ENCODE results near the gene CDO1. TPM values are rescaled to one million over a fixed set of nuclear protein-coding genes. Genes with fewer than 3 reads are reported as not detected.
A peak's percentile ranks its signal among the peaks of the same experiment; 100 is the strongest.

CDO1 gene
- 2.0 and 5.5 TPM in 2 replicates for total RNA-seq (2012; rRNA removed)

GRCh38 chr5:115816226-115817081 lies at the start of gene CDO1:
CDO1 (minus strand) TSS chr5:115816659; CDS start chr5:115816397, 262 bp downstream.
- Histone ChIP-seq H3K27me3 (ENCODE audit: control insufficient read depth, insufficient read depth, low read length) (peaks cover 36% of the 10 kb centered on the region), H3K4me1 (ENCODE audit: control insufficient read depth, insufficient read depth, low read length) (peaks cover 19% of the 10 kb centered on the region), H3K4me3 (ENCODE audit: low read length) (peak within 1 kb of the TSS; percentile 84), H3K4me2 (ENCODE audit: low read length) (peak within 1 kb of the TSS; percentile 99), H3K36me3 (ENCODE audit: insufficient read depth, low read length) (no peaks in the 10 kb centered on the region), H3K9me3 (replicated peaks; ENCODE audit: low read length) (no peaks in the 10 kb centered on the region), H3K9ac (ENCODE audit: low read depth, low read length) (peak within 1 kb of the TSS; percentile 83)

GRCh38 chr5:115859378-115859777 lies 42.9 kb upstream of the CDO1 start:
- H3K27me3 ChIP-seq (ENCODE audit: control insufficient read depth, insufficient read depth, low read length) = no peaks in the 10 kb centered on the region

GRCh38 chr5:115858396-115858795 lies 41.9 kb upstream of the CDO1 start:
- Histone ChIP-seq H3K4me1 (ENCODE audit: control insufficient read depth, insufficient read depth, low read length) (peaks cover 24% of the 10 kb centered on the region), H3K4me3 (ENCODE audit: low read length) (no peak overlapping the region), H3K27me3 (ENCODE audit: control insufficient read depth, insufficient read depth, low read length) (no peaks in the 10 kb centered on the region), H3K9ac (ENCODE audit: low read depth, low read length) (no peak overlapping the region), H3K4me2 (ENCODE audit: low read length) (no peak overlapping the region), H3K36me3 (ENCODE audit: insufficient read depth, low read length) (peaks cover 6% of the 10 kb centered on the region), H3K9me3 (replicated peaks; ENCODE audit: low read length) (no peaks in the 10 kb centered on the region)

More at GRCh38 chr5:115859378-115859777, 42.9 kb upstream of the CDO1 start:
- Histone ChIP-seq H3K4me3 (ENCODE audit: low read length) (no peak overlapping the region), H3K4me1 (ENCODE audit: control insufficient read depth, insufficient read depth, low read length) (peaks cover 24% of the 10 kb centered on the region), H3K4me2 (ENCODE audit: low read length) (no peak overlapping the region), H3K9ac (ENCODE audit: low read depth, low read length) (no peak overlapping the region), H3K36me3 (ENCODE audit: insufficient read depth, low read length) (no peaks in the 10 kb centered on the region), H3K9me3 (replicated peaks; ENCODE audit: low read length) (peaks cover 4% of the 10 kb centered on the region)

GRCh38 chr5:115857626-115858349 lies 41.3 kb upstream of the CDO1 start:
- Histone ChIP-seq H3K36me3 (ENCODE audit: insufficient read depth, low read length) (peaks cover 6% of the 10 kb centered on the region), H3K27me3 (ENCODE audit: control insufficient read depth, insufficient read depth, low read length) (no peaks in the 10 kb centered on the region), H3K4me1 (ENCODE audit: control insufficient read depth, insufficient read depth, low read length) (peaks cover 24% of the 10 kb centered on the region), H3K9ac (ENCODE audit: low read depth, low read length) (no peak overlapping the region), H3K9me3 (replicated peaks; ENCODE audit: low read length) (no peaks in the 10 kb centered on the region), H3K4me3 (ENCODE audit: low read length) (no peak overlapping the region), H3K4me2 (ENCODE audit: low read length) (peak overlapping the region; percentile 19)

GRCh38 chr5:115857057-115857479 lies 40.6 kb upstream of the CDO1 start:
- peaks cover 6% of the 10 kb centered on the region for H3K36me3 ChIP-seq (ENCODE audit: insufficient read depth, low read length)
- no peaks in the 10 kb centered on the region for H3K27me3 ChIP-seq (ENCODE audit: control insufficient read depth, insufficient read depth, low read length)
- H3K4me1 ChIP-seq (ENCODE audit: control insufficient read depth, insufficient read depth, low read length) = peaks cover 24% of the 10 kb centered on the region
- no peak overlapping the region for H3K9ac ChIP-seq (ENCODE audit: low read depth, low read length)
- no peaks in the 10 kb centered on the region for H3K9me3 ChIP-seq (replicated peaks; ENCODE audit: low read length)
- no peak overlapping the region for H3K4me3 ChIP-seq (ENCODE audit: low read length)
- peak overlapping the region; percentile 19 for H3K4me2 ChIP-seq (ENCODE audit: low read length)

- Histone ChIP-seq H3K4me3 (ENCODE audit: low read length) (no peak overlapping the region), H3K4me1 (ENCODE audit: control insufficient read depth, insufficient read depth, low read length) (peaks cover 24% of the 10 kb centered on the region), H3K36me3 (ENCODE audit: insufficient read depth, low read length) (peaks cover 6% of the 10 kb centered on the region), H3K4me2 (ENCODE audit: low read length) (no peak overlapping the region), H3K9ac (ENCODE audit: low read depth, low read length) (no peak overlapping the region), H3K27me3 (ENCODE audit: control insufficient read depth, insufficient read depth, low read length) (no peaks in the 10 kb centered on the region), H3K9me3 (replicated peaks; ENCODE audit: low read length) (no peaks in the 10 kb centered on the region)
These were observed 39.5 kb upstream of the CDO1 start for GRCh38 chr5:115855959-115856358.

GRCh38 chr5:115854139-115854538 lies 37.7 kb upstream of the CDO1 start:
- peaks cover 18% of the 10 kb centered on the region for H3K4me1 ChIP-seq (ENCODE audit: control insufficient read depth, insufficient read depth, low read length)
- no peak overlapping the region for H3K4me3 ChIP-seq (ENCODE audit: low read length)
- H3K27me3 ChIP-seq (ENCODE audit: control insufficient read depth, insufficient read depth, low read length) = no peaks in the 10 kb centered on the region
- H3K36me3 ChIP-seq (ENCODE audit: insufficient read depth, low read length) = peaks cover 6% of the 10 kb centered on the region
- no peak overlapping the region for H3K9ac ChIP-seq (ENCODE audit: low read depth, low read length)
- H3K4me2 ChIP-seq (ENCODE audit: low read length) = no peak overlapping the region
- H3K9me3 ChIP-seq (replicated peaks; ENCODE audit: low read length) = no peaks in the 10 kb centered on the region

GRCh38 chr5:115850744-115851416 lies 34.4 kb upstream of the CDO1 start:
- Histone ChIP-seq H3K36me3 (ENCODE audit: insufficient read depth, low read length) (peaks cover 6% of the 10 kb centered on the region), H3K4me3 (ENCODE audit: low read length) (no peak overlapping the region)

GRCh38 chr5:115849258-115849798 lies 32.9 kb upstream of the CDO1 start:
- Histone ChIP-seq H3K9ac (ENCODE audit: low read depth, low read length) (no peak overlapping the region), H3K9me3 (replicated peaks; ENCODE audit: low read length) (no peaks in the 10 kb centered on the region), H3K4me3 (ENCODE audit: low read length) (no peak overlapping the region), H3K4me1 (ENCODE audit: control insufficient read depth, insufficient read depth, low read length) (no peaks in the 10 kb centered on the region), H3K27me3 (ENCODE audit: control insufficient read depth, insufficient read depth, low read length) (no peaks in the 10 kb centered on the region), H3K4me2 (ENCODE audit: low read length) (no peak overlapping the region), H3K36me3 (ENCODE audit: insufficient read depth, low read length) (peaks cover 6% of the 10 kb centered on the region)

More at GRCh38 chr5:115850744-115851416, 34.4 kb upstream of the CDO1 start:
- Histone ChIP-seq H3K27me3 (ENCODE audit: control insufficient read depth, insufficient read depth, low read length) (no peaks in the 10 kb centered on the region), H3K4me1 (ENCODE audit: control insufficient read depth, insufficient read depth, low read length) (no peaks in the 10 kb centered on the region), H3K9me3 (replicated peaks; ENCODE audit: low read length) (no peaks in the 10 kb centered on the region), H3K9ac (ENCODE audit: low read depth, low read length) (no peak overlapping the region), H3K4me2 (ENCODE audit: low read length) (peak overlapping the region; percentile 50)

GRCh38 chr5:115847290-115847689 lies 30.8 kb upstream of the CDO1 start:
- Histone ChIP-seq H3K9ac (ENCODE audit: low read depth, low read length) (no peak overlapping the region), H3K27me3 (ENCODE audit: control insufficient read depth, insufficient read depth, low read length) (no peaks in the 10 kb centered on the region), H3K9me3 (replicated peaks; ENCODE audit: low read length) (no peaks in the 10 kb centered on the region), H3K4me3 (ENCODE audit: low read length) (no peak overlapping the region), H3K4me1 (ENCODE audit: control insufficient read depth, insufficient read depth, low read length) (peaks cover 7% of the 10 kb centered on the region), H3K36me3 (ENCODE audit: insufficient read depth, low read length) (no peaks in the 10 kb centered on the region), H3K4me2 (ENCODE audit: low read length) (no peak overlapping the region)

- Histone ChIP-seq H3K4me2 (ENCODE audit: low read length) (peak overlapping the region; percentile 83), H3K36me3 (ENCODE audit: insufficient read depth, low read length) (no peaks in the 10 kb centered on the region), H3K4me3 (ENCODE audit: low read length) (no peak overlapping the region), H3K4me1 (ENCODE audit: control insufficient read depth, insufficient read depth, low read length) (peaks cover 15% of the 10 kb centered on the region), H3K27me3 (ENCODE audit: control insufficient read depth, insufficient read depth, low read length) (no peaks in the 10 kb centered on the region), H3K9me3 (replicated peaks; ENCODE audit: low read length) (no peaks in the 10 kb centered on the region), H3K9ac (ENCODE audit: low read depth, low read length) (no peak overlapping the region)
These were observed 27.9 kb upstream of the CDO1 start for GRCh38 chr5:115844321-115844817.

Data from skeletal muscle satellite cell (primary cell).